Measurements from ENCODE around the gene DCP1B. TPM values are rescaled to one million over a fixed set of nuclear protein-coding genes. Genes with fewer than 3 reads are reported as not detected.

DCP1B gene
- total RNA-seq, 2 donors from 2014 or later: 18.3 to 35.4 TPM

- Histone ChIP-seq H3K9me3 (ENCODE audit: control insufficient read depth, low read length) (no peaks in the 10 kb centered on the region), H3K27me3 (ENCODE audit: control insufficient read depth, insufficient read depth, low read length, poor library complexity, severe bottlenecking) (peaks cover 31% of the 10 kb centered on the region), H3K36me3 (ENCODE audit: control insufficient read depth, insufficient read depth, low read length) (no peaks in the 10 kb centered on the region), H3K9ac (ENCODE audit: extremely low read depth, low read length, poor library complexity, severe bottlenecking) (no peak overlapping the region), H3K4me1 (ENCODE audit: control insufficient read depth, insufficient read depth, low read length) (no peaks in the 10 kb centered on the region), H3K27ac (ENCODE audit: low read depth, low read length) (no peak overlapping the region), H3K4me3 (ENCODE audit: low read length) (no peak overlapping the region)
- Mint-ChIP-seq H3K4me1 (no peaks in the 10 kb centered on the region), H3K9me3 (no peaks in the 10 kb centered on the region), H3K36me3 (ENCODE audit: low read depth) (no peaks in the 10 kb centered on the region), H3K27ac (no peak overlapping the region), H3K4me3 (no peak overlapping the region), H3K27me3 (ENCODE audit: insufficient read depth) (peaks cover 36% of the 10 kb centered on the region)
- DNase-seq: no peak
- TF ChIP-seq CTCF (conservative IDR thresholded peaks at IDR 0.05): no peak
- 80 to 92% methylated on average over 1 to 3 of the region's 3 CpGs for WGBS, 2 experiments (ENCODE audit: insufficient coverage in 1 of 2, insufficient read length in 1 of 2)
Measured at GRCh38 chr12:2029851-2030250, 25.6 kb upstream of the DCP1B start.

- no peaks in the 10 kb centered on the region for H3K4me1 ChIP-seq (ENCODE audit: control insufficient read depth, insufficient read depth, low read length)
- Mint-ChIP-seq H3K9me3 (peaks cover 1% of the 10 kb centered on the region), H3K27me3 (ENCODE audit: insufficient read depth) (peaks cover 27% of the 10 kb centered on the region), H3K4me3 (no peak overlapping the region), H3K36me3 (ENCODE audit: low read depth) (no peaks in the 10 kb centered on the region), H3K27ac (no peak overlapping the region), H3K4me1 (peaks cover 4% of the 10 kb centered on the region)
- WGBS, 2 experiments (ENCODE audit: insufficient coverage in 1 of 2, insufficient read length in 1 of 2): 87 to 100% methylated on average over 3 to 4 of the region's 4 CpGs
- H3K36me3 ChIP-seq (ENCODE audit: control insufficient read depth, insufficient read depth, low read length): no peaks in the 10 kb centered on the region
- no peaks in the 10 kb centered on the region for H3K9me3 ChIP-seq (ENCODE audit: control insufficient read depth, low read length)
- H3K4me3 ChIP-seq (ENCODE audit: low read length): no peak overlapping the region
- TF ChIP-seq CTCF (conservative IDR thresholded peaks at IDR 0.05): no peak
- no peak overlapping the region for H3K27ac ChIP-seq (ENCODE audit: low read depth, low read length)
- H3K27me3 ChIP-seq (ENCODE audit: control insufficient read depth, insufficient read depth, low read length, poor library complexity, severe bottlenecking): peaks cover 8% of the 10 kb centered on the region
- H3K9ac ChIP-seq (ENCODE audit: extremely low read depth, low read length, poor library complexity, severe bottlenecking): no peak overlapping the region
- DNase-seq: no peak
Measured at GRCh38 chr12:2027351-2027750, 23.1 kb upstream of the DCP1B start.

- peaks cover 16% of the 10 kb centered on the region for H3K27me3 ChIP-seq (ENCODE audit: control insufficient read depth, insufficient read depth, low read length, poor library complexity, severe bottlenecking)
- peak; percentile 63 for DNase-seq
Measured at GRCh38 chr12:2023365-2023764, 19.1 kb upstream of the DCP1B start.

More at GRCh38 chr12:2023365-2023764, 19.1 kb upstream of the DCP1B start:
- WGBS, 2 experiments (ENCODE audit: insufficient coverage in 1 of 2, insufficient read length in 1 of 2): 59 to 62% methylated on average over 3 of the region's 3 CpGs
- Histone ChIP-seq H3K27ac (ENCODE audit: low read depth, low read length) (no peak overlapping the region), H3K4me3 (ENCODE audit: low read length) (no peak overlapping the region), H3K9ac (ENCODE audit: extremely low read depth, low read length, poor library complexity, severe bottlenecking) (no peak overlapping the region), H3K36me3 (ENCODE audit: control insufficient read depth, insufficient read depth, low read length) (no peaks in the 10 kb centered on the region), H3K4me1 (ENCODE audit: control insufficient read depth, insufficient read depth, low read length) (no peaks in the 10 kb centered on the region), H3K9me3 (ENCODE audit: control insufficient read depth, low read length) (no peaks in the 10 kb centered on the region)
- Mint-ChIP-seq H3K4me3 (no peak overlapping the region), H3K27me3 (ENCODE audit: insufficient read depth) (peaks cover 23% of the 10 kb centered on the region), H3K4me1 (peaks cover 4% of the 10 kb centered on the region), H3K36me3 (ENCODE audit: low read depth) (no peaks in the 10 kb centered on the region), H3K27ac (no peak overlapping the region), H3K9me3 (peaks cover 1% of the 10 kb centered on the region)
- no peak for TF ChIP-seq CTCF (conservative IDR thresholded peaks at IDR 0.05)

Measured in endodermal cell (in vitro differentiated cells).